Common myeloid progenitor, CD34-positive (primary cell): ENCODE results near the gene GSX2.

Source experiments
- CTCF ChIA-PET: fragments of 350-600 bp; sonication (Branson Sonifier 250); formaldehyde crosslinking; loops from one replicate; lab custom pipeline; 2021; ENCODE audit warnings: antibody characterized with exemption; lab: Charles Lee
- POLR2A ChIA-PET: fragments of 350-600 bp; sonication (Branson Sonifier 250); formaldehyde crosslinking; loops from one replicate; lab custom pipeline; 2021; ENCODE audit warnings: antibody characterized with exemption; lab: Charles Lee
- DNase-seq, 3 donors: peaks; one replicate each; pipeline versions ENCODE4 v3.0.0 to v3.0.0-alpha.2; 2013
- H3K27ac ChIP-seq, 2 experiments: 1 replicate in 1 of 2; 2 replicates in 1 of 2; pipeline ENCODE4 v1.7.0; 2013; ENCODE audit warnings: inconsistent platforms in 2 of 2, low read length in 2 of 2, mild to moderate bottlenecking in 2 of 2, low read depth in 1 of 2, moderate library complexity in 1 of 2; ENCODE audit not compliant: severe bottlenecking in 2 of 2, insufficient read depth in 1 of 2, poor library complexity in 1 of 2
- H3K27me3 ChIP-seq, 5 experiments: replicated peaks in 2 of 5; 1 replicate in 3 of 5; 2 replicates in 2 of 5; pipeline versions ENCODE4 v1.6.1 to v1.7.0; 2013; ENCODE audit warnings: low read length in 4 of 5, mild to moderate bottlenecking in 2 of 5, moderate library complexity in 2 of 5, inconsistent platforms in 1 of 5; ENCODE audit not compliant: insufficient read depth in 5 of 5, control insufficient read depth in 4 of 5
- H3K36me3 ChIP-seq, 4 experiments: 1 replicate in 2 of 4; 2 replicates in 2 of 4; pipeline versions ENCODE4 v1.6.1 to v1.7.0; 2013; ENCODE audit warnings: low read length in 3 of 4, control low read depth in 1 of 4, mild to moderate bottlenecking in 1 of 4; ENCODE audit not compliant: control insufficient read depth in 4 of 4, insufficient read depth in 4 of 4
- H3K4me1 ChIP-seq, 4 experiments: 1 replicate in 3 of 4; 2 replicates in 1 of 4; pipeline versions ENCODE4 v1.6.1 to v1.7.1; 2013; ENCODE audit warnings: low read length in 3 of 4, mild to moderate bottlenecking in 3 of 4, control low read depth in 1 of 4, inconsistent platforms in 1 of 4, moderate library complexity in 1 of 4; ENCODE audit not compliant: control insufficient read depth in 4 of 4, insufficient read depth in 4 of 4; ENCODE audit errors: control extremely low read depth in 1 of 4
- H3K4me3 ChIP-seq, 7 experiments: 1 replicate in 4 of 7; 2 replicates in 3 of 7; pipeline versions ENCODE4 v1.5.1 to v1.7.0; 2013; ENCODE audit warnings: mild to moderate bottlenecking in 7 of 7, low read length in 6 of 7, moderate library complexity in 6 of 7, inconsistent platforms in 2 of 7, low read depth in 2 of 7, control low read depth in 1 of 7; ENCODE audit not compliant: insufficient read depth in 4 of 7, control insufficient read depth in 1 of 7; ENCODE audit errors: extremely low read depth in 1 of 7
- H3K9me3 ChIP-seq, 5 experiments: 1 replicate in 4 of 5; 2 replicates in 1 of 5; pipeline versions ENCODE4 v1.6.1 to v1.7.1; 2013; ENCODE audit warnings: low read length in 4 of 5, mild to moderate bottlenecking in 2 of 5, inconsistent platforms in 1 of 5, low read depth in 1 of 5, moderate library complexity in 1 of 5; ENCODE audit not compliant: control insufficient read depth in 4 of 5, insufficient read depth in 2 of 5; ENCODE audit errors: control extremely low read depth in 1 of 5
- WGBS: methylation state at CpG from one replicate; pipeline ENCODE4 v1.1.5; 2013; ENCODE audit not compliant: insufficient coverage; 5-methylcytosine and 5-hydroxymethylcytosine counted together

GSX2 gene

GRCh38 chr4:54094451-54094850 lies 5.5 kb upstream of the GSX2 start:
- CTCF ChIA-PET, result no interaction called here
- 17% methylated on average over 4 of the region's 6 CpGs for WGBS
- Histone ChIP-seq H3K4me1 (peaks cover 4 to 31% (median 24%) of the 10 kb centered on the region in 4 experiments), H3K9me3 (no peaks in the 10 kb centered on the region), H3K36me3 (no peaks in the 10 kb centered on the region), H3K4me3 (no peak overlapping the region), H3K27me3 (peaks cover 27 to 92% (median 75%) of the 10 kb centered on the region in 5 experiments), H3K27ac (no peak overlapping the region)
- POLR2A ChIA-PET, result interaction anchor here (1.9 kb wide), 1 partner anchor 28 kb away, joined by 5 read pairs; no protein-coding TSS in a partner anchor
- no peak for DNase-seq

GRCh38 chr4:54095110-54095825 lies 4.7 kb upstream of the GSX2 start:
- CTCF ChIA-PET, result interaction anchor here (1.2 kb wide), 1 partner anchor 164 kb away, joined by 3 read pairs; no protein-coding TSS in a partner anchor
- H3K4me3 ChIP-seq, result no peak overlapping the region
- no peak for DNase-seq
- no peaks in the 10 kb centered on the region for H3K9me3 ChIP-seq
- POLR2A ChIA-PET, result interaction anchor here (1.9 kb wide), 1 partner anchor 29 kb away, joined by 5 read pairs; no protein-coding TSS in a partner anchor
- peaks cover 27 to 100% (median 77%) of the 10 kb centered on the region in 5 experiments for H3K27me3 ChIP-seq
- H3K4me1 ChIP-seq, result peaks cover 4 to 38% (median 31%) of the 10 kb centered on the region in 4 experiments
- no peaks in the 10 kb centered on the region for H3K36me3 ChIP-seq
- 16% methylated on average over 14 of the region's 19 CpGs for WGBS
- H3K27ac ChIP-seq, result no peak overlapping the region

DNA sequence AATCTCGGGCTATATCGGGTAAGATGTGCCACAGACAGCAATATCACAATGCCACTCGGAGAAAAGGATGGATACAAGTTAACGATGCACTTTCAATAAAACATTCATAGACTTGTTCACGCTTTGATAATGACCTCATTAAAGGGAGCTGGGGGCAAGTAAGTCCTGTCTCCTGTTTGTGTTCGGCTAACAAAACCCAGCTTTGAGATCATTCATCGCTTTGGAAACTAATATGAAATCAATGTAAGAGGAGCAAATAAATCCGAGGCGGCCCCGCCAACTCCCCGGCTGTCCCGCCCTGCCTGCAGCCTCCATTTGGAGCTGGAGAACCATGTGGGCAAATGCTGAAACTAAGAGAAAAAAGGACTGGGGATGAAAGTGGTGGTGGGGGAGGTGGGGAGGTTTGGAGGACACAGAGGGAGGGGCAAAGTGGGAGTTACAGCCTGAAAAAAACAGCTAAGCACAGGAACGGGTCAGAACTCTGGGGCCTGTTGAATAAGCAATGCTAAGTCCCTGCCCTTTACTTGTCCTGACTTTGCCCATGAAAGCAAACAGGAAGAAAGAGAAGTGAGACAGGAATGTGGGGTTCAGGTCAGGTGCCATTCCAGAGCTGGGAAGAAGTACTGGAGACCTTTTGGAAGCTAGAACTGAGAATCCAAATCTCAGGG lies 3.5 kb upstream of the GSX2 start:
- 14% methylated on average over 11 of the region's 13 CpGs for WGBS
- Histone ChIP-seq H3K27me3 (peaks cover 27 to 100% (median 73%) of the 10 kb centered on the region in 5 experiments), H3K4me3 (no peak overlapping the region), H3K9me3 (no peaks in the 10 kb centered on the region), H3K27ac (no peak overlapping the region), H3K36me3 (no peaks in the 10 kb centered on the region), H3K4me1 (peaks cover 2 to 44% (median 35%) of the 10 kb centered on the region in 4 experiments)
- ChIA-PET POLR2A (no interaction called here), CTCF (interaction anchor here (0.6 to 1.6 kb wide), 6 partner anchors 9 to 46 kb away, joined by 3 to 4 read pairs (median 4); no protein-coding TSS in a partner anchor)
- no peak for DNase-seq

- Histone ChIP-seq H3K27me3 (peaks cover 27 to 100% (median 78%) of the 10 kb centered on the region in 5 experiments), H3K36me3 (no peaks in the 10 kb centered on the region), H3K27ac (no peak overlapping the region), H3K9me3 (no peaks in the 10 kb centered on the region), H3K4me3 (no peak overlapping the region), H3K4me1 (peaks cover 0 to 41% (median 31%) of the 10 kb centered on the region in 4 experiments)
- ChIA-PET POLR2A (no interaction called here), CTCF (interaction anchor here (0.6 to 1.6 kb wide), 5 partner anchors 10 to 45 kb away, joined by 3 to 4 read pairs (median 3); no protein-coding TSS in a partner anchor)
- no peak for DNase-seq
- WGBS, result 24% methylated on average over 5 of the region's 6 CpGs
These were observed 2.8 kb upstream of the GSX2 start for GRCh38 chr4:54097152-54097551.

DNA sequence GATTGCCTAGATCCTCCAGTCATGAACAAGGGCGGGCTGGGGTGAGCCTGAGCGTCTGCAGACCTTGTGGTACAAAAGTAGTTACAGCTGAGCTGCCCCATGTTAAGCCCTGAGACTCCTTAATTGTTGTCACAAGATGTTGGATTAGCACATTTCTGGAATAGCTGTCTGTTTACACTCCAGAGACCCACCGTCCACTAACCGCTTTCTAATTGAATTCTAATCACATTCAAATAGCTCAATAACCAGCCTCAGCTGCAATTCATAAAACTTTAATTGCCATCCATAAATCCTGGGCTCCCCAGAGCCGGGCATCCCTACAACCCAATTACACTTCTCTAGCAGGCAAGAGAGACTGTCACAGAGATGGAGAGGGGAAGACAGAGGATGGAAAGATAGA lies 1.6 kb upstream of the GSX2 start:
- Histone ChIP-seq H3K27ac (no peak overlapping the region), H3K4me1 (peaks cover 0 to 36% (median 28%) of the 10 kb centered on the region in 4 experiments), H3K36me3 (no peaks in the 10 kb centered on the region), H3K9me3 (no peaks in the 10 kb centered on the region), H3K4me3 (no peak overlapping the region), H3K27me3 (peaks cover 25 to 100% (median 78%) of the 10 kb centered on the region in 5 experiments)
- ChIA-PET POLR2A (no interaction called here), CTCF (interaction anchor here (1.1 to 2.7 kb wide), 3 partner anchors 12 to 168 kb away, joined by 3 to 9 read pairs (median 4); no protein-coding TSS in a partner anchor)
- 27% methylated on average over 2 of the region's 5 CpGs for WGBS
- DNase-seq, result no peak

DNA sequence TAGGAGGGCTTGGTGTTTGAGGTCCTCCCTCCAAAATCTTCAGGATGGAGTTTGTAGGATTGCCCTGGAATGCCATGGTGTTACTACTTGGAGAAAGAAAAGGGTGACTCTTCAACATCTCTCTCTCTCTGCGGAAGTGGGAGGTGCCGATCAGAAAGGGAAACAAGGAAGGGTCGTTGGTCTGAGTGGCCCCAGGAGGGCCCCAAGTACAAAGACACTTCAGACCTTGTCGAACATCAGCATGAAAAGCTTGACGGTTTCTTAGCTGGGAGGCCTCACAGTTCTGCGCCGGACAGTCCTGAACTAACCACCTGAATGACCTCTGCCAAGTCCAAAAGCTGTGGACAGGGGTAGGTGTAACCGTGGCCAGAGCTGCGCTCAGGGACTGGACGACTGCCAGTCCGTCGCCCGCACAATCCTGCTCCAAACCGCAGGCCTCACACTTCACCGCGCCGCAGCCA lies 646 bp upstream of the GSX2 start:
- Histone ChIP-seq H3K27ac (no peak overlapping the region), H3K4me3 (peak overlapping the region in 2 of 7 experiments; percentile 8 to 23), H3K36me3 (no peaks in the 10 kb centered on the region), H3K9me3 (no peaks in the 10 kb centered on the region), H3K4me1 (peaks cover 0 to 37% (median 33%) of the 10 kb centered on the region in 4 experiments), H3K27me3 (peaks cover 25 to 100% (median 75%) of the 10 kb centered on the region in 5 experiments)
- CTCF ChIA-PET, result interaction anchor here (0.9 to 2.7 kb wide), 5 partner anchors 12 to 190 kb away, joined by 3 to 9 read pairs (median 3); no protein-coding TSS in a partner anchor
- no peak for DNase-seq
- under 1% methylated on average over 13 of the region's 17 CpGs for WGBS
- POLR2A ChIA-PET, result interaction anchor here (0.6 kb wide), 1 partner anchor 65 kb away, joined by 3 read pairs; no protein-coding TSS in a partner anchor
